Esophagus squamous epithelium (tissue), 5 donors: ENCODE measurements around the gene RHOD. TPM values are rescaled to one million over a fixed set of nuclear protein-coding genes. Genes with fewer than 3 reads are reported as not detected.

Experiments used
- DNase-seq: peaks from one replicate; lab custom pipeline; 2025; lab: John Stamatoyannopoulos, UW
- H3K27ac ChIP-seq, 4 donors: fragments of 200-600 bp; sonication (generic); one replicate each; pipeline ENCODE4 v1.5.1; 2016 to 2019; ENCODE audit warnings: mild to moderate bottlenecking in 1 of 4
- H3K27me3 ChIP-seq, 4 donors: fragments of 200-600 bp; sonication (generic); 1 replicate in 3 of 4; 2 replicates in 1 of 4; pipeline versions ENCODE4 v1.5.1 to v1.6.0; 2017 to 2021; ENCODE audit warnings: antibody characterized with exemption in 1 of 4
- H3K36me3 ChIP-seq, 3 donors: fragments of 200-600 bp; sonication (generic); one replicate each; pipeline ENCODE4 v1.5.1; 2016 to 2019
- H3K4me1 ChIP-seq, 3 donors: fragments of 200-600 bp; sonication (generic); one replicate each; pipeline ENCODE4 v1.5.1; 2017 to 2019
- H3K4me3 ChIP-seq, 4 donors: fragments of 200-600 bp; sonication (generic); 1 replicate in 3 of 4; 2 replicates in 1 of 4; pipeline ENCODE4 v1.5.1; 2016 to 2019; ENCODE audit warnings: mild to moderate bottlenecking in 2 of 4, moderate library complexity in 1 of 4
- H3K9me3 ChIP-seq, 3 donors: fragments of 200-600 bp; sonication (generic); one replicate each; pipeline ENCODE4 v1.5.1; 2016 to 2019
- POLR2A ChIP-seq, 4 donors: fragments of 450-650 bp; IDR thresholded peaks; one replicate each; pipeline ENCODE4 v1.6.1; 2017; ENCODE audit warnings: antibody characterized with exemption in 4 of 4, mild to moderate bottlenecking in 4 of 4, moderate library complexity in 3 of 4
- WGBS, 2 donors: methylation state at CpG; one replicate each; pipeline ENCODE4 v1.1.5; 2018; 5-methylcytosine and 5-hydroxymethylcytosine counted together
- intact Hi-C: fragments of 100-400 bp; cut with DNase I; formaldehyde crosslinking; loops from one replicate; pipeline ENCODE4 v1.15.0; 2022
- total RNA-seq, 4 donors: library from RNA; depleted of rRNA; stranded (reverse); fragments of >200 nt; gene quantifications; one replicate each; pipeline ENCODE4 v1.1.0, GENCODE V29; 2016
- TF ChIP-seq, protein P1 (sequence below), 6 experiments: fragments of 450-650 bp in 4 of 6; fragments of 200-600 bp in 2 of 6; sonication (generic) in 2 of 6; IDR thresholded peaks; one replicate each; pipeline ENCODE4 v1.5.1; 2016 to 2019; ENCODE audit warnings: antibody characterized with exemption in 6 of 6, mild to moderate bottlenecking in 4 of 6, moderate library complexity in 4 of 6
- donor health status: DM: yes; HTN: yes; CAD: no.

Gene RHOD
- total RNA-seq, 4 donors from 2014 or later: 122 to 219 (median 169) TPM

DNA sequence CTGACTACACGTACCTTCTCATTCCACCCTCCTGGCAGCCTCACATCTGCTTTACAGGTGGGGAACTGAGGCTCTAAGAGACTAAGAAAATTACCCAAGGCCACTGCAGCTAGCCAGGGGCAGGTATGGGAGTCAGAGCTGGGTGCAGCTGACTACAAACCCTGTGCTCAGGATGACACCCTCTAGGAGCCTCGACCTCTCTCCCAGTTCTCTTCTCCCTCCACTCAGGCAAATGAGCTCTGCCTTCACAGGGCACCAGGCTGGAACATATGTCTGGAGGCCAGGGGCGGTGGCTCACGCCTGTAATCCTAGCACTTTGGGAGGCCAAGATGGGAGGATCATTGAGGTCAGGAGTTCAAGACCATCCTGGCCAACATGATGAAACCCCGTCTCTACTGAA lies 29.7 kb upstream of the RHOD start:
- Histone ChIP-seq H3K9me3 (no peaks in the 10 kb centered on the region), H3K4me3 (no peak overlapping the region), H3K27ac (no peak overlapping the region), H3K4me1 (peaks cover 19 to 45% (median 20%) of the 10 kb centered on the region in 3 donors), H3K27me3 (peaks cover 0 to 43% (median 1%) of the 10 kb centered on the region in 4 donors), H3K36me3 (no peaks in the 10 kb centered on the region)
- 60 to 76% methylated on average over 2 of the region's 5 CpGs for WGBS, 2 donors
- intact Hi-C loops: no loop called here
- DNase-seq: no peak
- TF ChIP-seq, protein P1, sequence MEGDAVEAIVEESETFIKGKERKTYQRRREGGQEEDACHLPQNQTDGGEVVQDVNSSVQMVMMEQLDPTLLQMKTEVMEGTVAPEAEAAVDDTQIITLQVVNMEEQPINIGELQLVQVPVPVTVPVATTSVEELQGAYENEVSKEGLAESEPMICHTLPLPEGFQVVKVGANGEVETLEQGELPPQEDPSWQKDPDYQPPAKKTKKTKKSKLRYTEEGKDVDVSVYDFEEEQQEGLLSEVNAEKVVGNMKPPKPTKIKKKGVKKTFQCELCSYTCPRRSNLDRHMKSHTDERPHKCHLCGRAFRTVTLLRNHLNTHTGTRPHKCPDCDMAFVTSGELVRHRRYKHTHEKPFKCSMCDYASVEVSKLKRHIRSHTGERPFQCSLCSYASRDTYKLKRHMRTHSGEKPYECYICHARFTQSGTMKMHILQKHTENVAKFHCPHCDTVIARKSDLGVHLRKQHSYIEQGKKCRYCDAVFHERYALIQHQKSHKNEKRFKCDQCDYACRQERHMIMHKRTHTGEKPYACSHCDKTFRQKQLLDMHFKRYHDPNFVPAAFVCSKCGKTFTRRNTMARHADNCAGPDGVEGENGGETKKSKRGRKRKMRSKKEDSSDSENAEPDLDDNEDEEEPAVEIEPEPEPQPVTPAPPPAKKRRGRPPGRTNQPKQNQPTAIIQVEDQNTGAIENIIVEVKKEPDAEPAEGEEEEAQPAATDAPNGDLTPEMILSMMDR (IDR thresholded peaks at IDR 0.05): no peak
- no peak for TF ChIP-seq POLR2A (IDR thresholded peaks at IDR 0.05)

DNA sequence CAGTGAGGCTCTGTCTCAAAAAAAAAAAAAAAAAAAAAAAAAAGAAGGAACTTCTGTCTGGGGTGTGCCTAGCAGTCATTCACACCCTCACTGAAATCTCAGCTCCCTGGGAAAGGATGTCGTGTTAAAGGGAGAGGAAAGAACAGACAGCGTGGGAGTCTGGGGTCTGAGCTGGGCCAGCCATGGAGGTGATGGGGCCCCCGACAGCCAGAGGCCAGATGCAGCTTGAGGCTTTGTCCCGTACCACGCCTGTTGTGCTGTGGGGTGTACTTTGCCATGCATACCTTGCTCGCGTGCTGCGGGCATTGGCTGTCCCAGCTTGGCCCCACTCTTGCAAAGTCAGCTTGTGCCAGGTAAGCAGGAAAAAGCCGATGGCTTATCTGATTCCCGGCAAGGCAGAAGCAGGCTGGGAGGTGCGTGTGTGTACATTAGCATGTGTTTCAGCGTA lies 29.1 kb upstream of the RHOD start:
- H3K27ac ChIP-seq: no peak overlapping the region
- H3K27me3 ChIP-seq: peaks cover 0 to 39% (median 1%) of the 10 kb centered on the region in 4 donors
- peaks cover 19 to 45% (median 20%) of the 10 kb centered on the region in 3 donors for H3K4me1 ChIP-seq
- no peak overlapping the region for H3K4me3 ChIP-seq
- no peaks in the 10 kb centered on the region for H3K9me3 ChIP-seq
- intact Hi-C loops: no loop called here
- H3K36me3 ChIP-seq: no peaks in the 10 kb centered on the region
- no peak for TF ChIP-seq POLR2A (IDR thresholded peaks at IDR 0.05)
- TF ChIP-seq, protein P1 (IDR thresholded peaks at IDR 0.05): no peak
- no peak for DNase-seq
- WGBS, 2 donors: 65 to 85% methylated on average over 5 to 10 of the region's 12 CpGs

DNA sequence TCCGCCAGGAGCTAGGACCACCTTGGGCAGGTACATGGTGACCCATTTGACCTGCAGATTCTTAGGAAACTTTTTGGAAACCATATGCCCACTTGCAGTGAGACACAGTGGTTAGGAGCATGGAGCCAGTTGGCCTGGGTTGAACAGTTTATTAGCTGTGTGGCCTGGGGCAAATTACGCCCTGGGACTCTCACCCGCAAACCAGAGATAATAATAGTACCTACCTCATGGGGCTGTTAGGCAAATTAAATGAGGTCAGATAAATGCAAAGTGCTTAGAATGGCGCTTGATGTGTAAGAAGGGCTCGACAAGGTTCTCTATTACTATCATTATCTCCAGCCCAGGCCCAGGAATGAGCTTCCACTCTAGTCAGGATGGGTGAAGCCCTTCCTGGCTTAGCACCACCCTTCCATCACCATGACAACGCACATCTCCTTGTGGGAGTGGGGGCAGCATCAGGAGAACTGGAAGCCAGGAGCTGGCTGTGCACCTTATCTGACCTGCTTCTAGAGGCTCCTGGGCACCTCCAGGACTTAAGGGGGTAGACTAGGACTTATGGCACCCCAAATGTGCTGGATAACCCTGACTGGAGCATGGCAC lies 28.6 kb upstream of the RHOD start:
- Histone ChIP-seq H3K9me3 (no peaks in the 10 kb centered on the region), H3K4me1 (peaks cover 15 to 45% (median 19%) of the 10 kb centered on the region in 3 donors), H3K27ac (no peak overlapping the region), H3K4me3 (no peak overlapping the region), H3K36me3 (no peaks in the 10 kb centered on the region), H3K27me3 (peaks cover 0 to 34% (median 1%) of the 10 kb centered on the region in 4 donors)
- WGBS, 2 donors: 60 to 88% methylated on average over 1 to 6 of the region's 6 CpGs
- intact Hi-C loops: no loop called here
- no peak for TF ChIP-seq POLR2A (IDR thresholded peaks at IDR 0.05)
- TF ChIP-seq, protein P1 (IDR thresholded peaks at IDR 0.05): no peak
- no peak for DNase-seq

DNA sequence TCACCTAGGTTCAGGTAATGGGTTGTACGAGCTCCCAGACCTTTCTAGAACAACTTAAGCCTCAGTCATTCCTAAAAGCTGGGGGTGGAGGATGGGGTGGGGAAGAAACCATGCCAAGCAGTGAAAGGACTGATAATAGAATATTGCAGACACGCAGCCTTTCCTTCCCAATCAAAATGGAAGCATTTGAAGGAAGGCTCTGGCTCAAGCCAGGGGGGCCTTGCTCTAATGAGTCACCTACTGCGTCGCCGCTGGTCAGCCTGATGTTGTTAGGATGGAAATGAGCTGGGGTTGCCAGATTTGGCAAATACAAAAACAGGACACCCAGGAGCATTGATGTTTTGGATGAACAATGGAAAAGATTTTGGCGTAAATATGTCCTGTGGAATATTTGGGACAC lies 27.5 kb upstream of the RHOD start:
- no peak for TF ChIP-seq POLR2A (IDR thresholded peaks at IDR 0.05)
- TF ChIP-seq, protein P1 (IDR thresholded peaks at IDR 0.05): no peak
- Histone ChIP-seq H3K36me3 (no peaks in the 10 kb centered on the region), H3K9me3 (no peaks in the 10 kb centered on the region), H3K27me3 (peaks cover 0 to 28% (median 1%) of the 10 kb centered on the region in 4 donors), H3K4me3 (no peak overlapping the region), H3K4me1 (peaks cover 13 to 46% (median 20%) of the 10 kb centered on the region in 3 donors), H3K27ac (no peak overlapping the region)
- DNase-seq: no peak
- WGBS, 2 donors: 79 to 89% methylated on average over 5 to 6 of the region's 6 CpGs
- intact Hi-C loops: no loop called here

DNA sequence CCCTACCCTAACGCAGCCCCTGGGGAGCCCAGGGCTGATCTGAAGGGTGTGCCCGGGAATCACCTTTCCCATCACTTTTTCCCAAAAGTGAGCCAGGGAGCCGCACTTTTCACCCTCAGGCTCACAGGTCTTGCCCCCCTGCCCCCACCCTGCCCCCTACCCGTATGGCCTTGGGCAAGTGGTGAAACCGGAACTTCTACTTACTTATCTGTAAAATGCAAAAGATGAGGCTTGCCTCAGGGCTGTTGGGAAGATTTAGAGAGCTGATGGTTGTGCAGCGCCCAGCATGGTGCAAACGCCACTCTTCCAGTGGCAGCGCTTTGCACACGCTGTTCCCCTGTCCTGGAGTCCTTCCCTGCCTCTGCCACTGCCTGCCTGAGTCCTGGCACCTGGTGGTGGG lies 25.7 kb upstream of the RHOD start:
- WGBS, 2 donors: 56 to 77% methylated on average over 8 to 9 of the region's 9 CpGs
- H3K4me3 ChIP-seq: no peak overlapping the region
- peaks cover 0 to 17% (median 0%) of the 10 kb centered on the region in 4 donors for H3K27me3 ChIP-seq
- H3K27ac ChIP-seq: no peak overlapping the region
- no peaks in the 10 kb centered on the region for H3K36me3 ChIP-seq
- no peak for DNase-seq
- intact Hi-C loops: no loop called here
- no peaks in the 10 kb centered on the region for H3K9me3 ChIP-seq
- TF ChIP-seq, protein P1 (IDR thresholded peaks at IDR 0.05): no peak
- no peak for TF ChIP-seq POLR2A (IDR thresholded peaks at IDR 0.05)
- peaks cover 13 to 41% (median 19%) of the 10 kb centered on the region in 3 donors for H3K4me1 ChIP-seq
